K562 (cell line): Measurements from ENCODE around the gene ATAD5. TPM values are rescaled to one million over a fixed set of nuclear protein-coding genes. Genes with fewer than 3 reads are reported as not detected.

ENCODE experiments used
- ATAC-seq: fragments of 200-7000 bp; cut with Tn5 transposase; 3 replicates; pipeline ENCODE4 v1.9.1; 2020; ENCODE audit warnings: moderate library complexity
- BruUV-seq: library from RNA; stranded (reverse); fragments of 400-500 nt; replicated peaks from 2 replicates; lab custom pipeline; 2021; lab: Mats Ljungman, UMichigan
- CTCF ChIA-PET: fragments of 300-600 bp; formaldehyde crosslinking; extraction: SDS; loops from one replicate; lab custom pipeline; 2021; ENCODE audit warnings: low intra/inter-chr PET ratio; lab: Yijun Ruan, JAX
- POLR2A ChIA-PET: fragments of 300-600, 350-650 bp; sonication (Branson Sonifier 250); formaldehyde crosslinking; extraction: SDS; loops from one replicate; lab custom pipeline; 2021; ENCODE audit warnings: antibody characterized with exemption, inconsistent platforms; lab: Yijun Ruan, JAX
- DNase-seq, 4 experiments: peaks; one replicate each; pipeline versions ENCODE4 v3.0.0 to v3.0.0-alpha.2; 2011 to 2018; ENCODE audit warnings: low spot score in 3 of 4, mixed read lengths in 3 of 4; ENCODE audit errors: extremely low read depth in 1 of 4
- FAIRE-seq: peaks from 2 replicates; lab custom pipeline; 2011; peaks lifted over from hg19 to GRCh38; lab: Jason Lieb, UNC
- H2AFZ ChIP-seq: 2 replicates; pipeline ENCODE4 v1.6.0; 2011; ENCODE audit warnings: low read depth, low read length, control low read depth, inconsistent platforms
- H3K27ac ChIP-seq: fragments of 200-600 bp; 3 replicates; pipeline ENCODE4 v1.8.0; 2011; ENCODE audit warnings: low read depth, mild to moderate bottlenecking, control low read depth, inconsistent platforms, low read length, moderate library complexity, mixed read lengths; ENCODE audit errors: extremely low read depth
- H3K27me3 ChIP-seq, 2 experiments: fragments of 300-600 bp in 1 of 2; 2 replicates in 1 of 2; 3 replicates in 1 of 2; pipeline versions ENCODE4 v1.6.0 to v1.8.0; 2011; ENCODE audit warnings: inconsistent platforms in 2 of 2, low read length in 2 of 2, mild to moderate bottlenecking in 1 of 2, mixed read lengths in 1 of 2, moderate library complexity in 1 of 2; ENCODE audit not compliant: control insufficient read depth in 2 of 2, insufficient read depth in 2 of 2
- H3K36me3 ChIP-seq: fragments of 300-600 bp; 3 replicates; pipeline ENCODE4 v1.8.0; 2011; ENCODE audit warnings: mild to moderate bottlenecking, low read length, inconsistent platforms; ENCODE audit not compliant: control insufficient read depth, insufficient read depth
- H3K4me1 ChIP-seq, 2 experiments: fragments of 200-600 bp in 1 of 2; replicated peaks in 1 of 2; 2 replicates in 1 of 2; 3 replicates in 1 of 2; pipeline versions ENCODE4 v1.5.1 to v1.8.0; 2011; ENCODE audit warnings: inconsistent platforms in 2 of 2, low read length in 2 of 2, mild to moderate bottlenecking in 1 of 2, mixed read lengths in 1 of 2, moderate library complexity in 1 of 2; ENCODE audit not compliant: control insufficient read depth in 2 of 2, insufficient read depth in 2 of 2
- H3K4me2 ChIP-seq: 2 replicates; pipeline ENCODE4 v1.6.1; 2011; ENCODE audit warnings: low read length, control low read depth, inconsistent platforms, mixed read lengths; ENCODE audit not compliant: insufficient read depth
- H3K4me3 ChIP-seq: fragments of 200-600 bp; sonication (generic), shearing (Covaris generic); 2 replicates; pipeline ENCODE4 v1.5.1; 2016; ENCODE audit warnings: control low read depth, inconsistent platforms
- H3K79me2 ChIP-seq: fragments of 200-600 bp; 3 replicates; pipeline ENCODE4 v1.8.0; 2011; ENCODE audit warnings: low read length, inconsistent platforms; ENCODE audit not compliant: control insufficient read depth, insufficient read depth
- H3K9ac ChIP-seq, 2 experiments: 2 replicates each; pipeline versions ENCODE4 v1.6.0 to v1.6.1; 2011; ENCODE audit warnings: low read depth in 2 of 2, low read length in 2 of 2, control low read depth in 1 of 2, inconsistent platforms in 1 of 2, mild to moderate bottlenecking in 1 of 2, mixed read lengths in 1 of 2; ENCODE audit not compliant: insufficient read depth in 1 of 2
- H3K9me1 ChIP-seq: one replicate; pipeline ENCODE4 v1.6.0; 2011; ENCODE audit warnings: inconsistent platforms, mild to moderate bottlenecking, low read length, moderate library complexity; ENCODE audit not compliant: control insufficient read depth, insufficient read depth
- H3K9me3 ChIP-seq: replicated peaks from 2 replicates; pipeline ENCODE4 v1.5.1; 2011; ENCODE audit warnings: low read depth, low read length, inconsistent platforms; ENCODE audit not compliant: control insufficient read depth, insufficient read depth
- H4K20me1 ChIP-seq: replicated peaks from 2 replicates; pipeline ENCODE4 v1.6.1; 2011; ENCODE audit warnings: low read length, inconsistent platforms, mixed read lengths; ENCODE audit not compliant: control insufficient read depth, insufficient read depth
- GATAD2B ChIP-seq: fragments of 450-650 bp; IDR thresholded peaks from 2 replicates; pipeline ENCODE4 v1.6.1; 2017; ENCODE audit warnings: mild to moderate bottlenecking, borderline replicate concordance
- GTF2E2 ChIP-seq: fragments of 200-800 bp; sonication (Bioruptor generic); IDR thresholded peaks from 2 replicates; pipeline ENCODE4 v1.6.1; 2016; ENCODE audit warnings: missing genetic modification characterization, missing compliant biosample characterization
- TBL1XR1 ChIP-seq, 2 experiments: IDR thresholded peaks; 2 replicates each; pipeline ENCODE4 v1.6.1; 2012; ENCODE audit warnings: improper control_type of control experiment in 2 of 2, low read length in 2 of 2, mild to moderate bottlenecking in 1 of 2
- ZNF384 ChIP-seq: IDR thresholded peaks from 2 replicates; pipeline ENCODE4 v1.6.1; 2012; ENCODE audit warnings: low read depth, low read length, improper control_type of control experiment
- ZNF780A ChIP-seq: fragments of 250-450 bp; sonication (Bioruptor Pico); IDR thresholded peaks from 2 replicates; pipeline ENCODE4 v1.5.0; 2021; ENCODE audit warnings: mild to moderate bottlenecking
- WGBS: fragments of 100-300 bp; shearing (Covaris generic); methylation state at CpG from one replicate; pipeline ENCODE4 v1.1.6; 2016; ENCODE audit warnings: low coverage, mixed read lengths; ENCODE audit not compliant: insufficient coverage; ENCODE audit errors: missing lambda C conversion rate; 5-methylcytosine and 5-hydroxymethylcytosine counted together
- in situ Hi-C: fragments of 300-500 bp; cut with MboI; formaldehyde crosslinking; loops from 4 replicates; pipeline ENCODE4 v1.15.0; 2018; ENCODE audit warnings: inconsistent platforms, mixed read lengths
- intact Hi-C: fragments of 100-400 bp; cut with micrococcal nuclease; formaldehyde crosslinking; loops from 2 replicates; pipeline ENCODE4 v1.14.2; 2022
- polyA plus RNA-seq, 8 experiments: library from polyadenylated mRNA; depleted of rRNA in 4 of 8; stranded (reverse) in 5 of 8; unstranded in 3 of 8; fragments of >200 nt; fragmentation: Nextera tagmentation in 2 of 8; fragmentation: Illumina TruSeq in 1 of 8; extraction: Ambion mirVana in 2 of 8; extraction: Trizol in 1 of 8; gene quantifications; 2 replicates each; pipeline versions ENCODE4 v1.2.1 to v1.2.3, GENCODE V29; 2011 to 2014; ENCODE audit warnings: inconsistent platforms in 1 of 8, missing spikeins in 1 of 8
- total RNA-seq, 7 experiments: library from RNA; depleted of rRNA in 6 of 7; stranded (reverse); fragments of >200 nt in 6 of 7; fragmentation: Illumina TruSeq in 2 of 7; extraction: Trizol in 2 of 7; gene quantifications; 2 replicates each; pipeline versions ENCODE4 v1.2.1 to v1.2.3, GENCODE V29; 2011 to 2021; ENCODE audit warnings: low replicate concordance in 1 of 7
- TF ChIP-seq, protein P1 (sequence below): fragments of 250-450 bp; sonication (Bioruptor Pico); IDR thresholded peaks from 2 replicates; pipeline ENCODE4 v1.8.0; 2021; ENCODE audit warnings: mild to moderate bottlenecking, moderate library complexity
- TF ChIP-seq, protein P2 (sequence below): fragments of 450-650 bp; IDR thresholded peaks from 2 replicates; pipeline ENCODE4 v1.6.1; 2016

ATAD5 gene
- total and polyA plus RNA-seq, 9 of the 15 experiments (the other 6 are each of a cell fraction or from before 2014, with no cell fraction given), result 4.6 to 25.6 (median 19.5) TPM

GRCh38 chr17:30926516-30926915 lies 94.8 kb downstream of the ATAD5 start:
- Histone ChIP-seq H3K27ac (no peak overlapping the region), H3K9me1 (no peaks in the 10 kb centered on the region), H4K20me1 (no peaks in the 10 kb centered on the region), H3K4me2 (no peak overlapping the region), H3K79me2 (no peaks in the 10 kb centered on the region), H3K9ac (no peak overlapping the region), H3K4me1 (peaks cover 0 to 13% of the 10 kb centered on the region in 2 experiments; a peak in 2 of 5 replicates), H3K36me3 (no peaks in the 10 kb centered on the region), H3K27me3 (peaks cover 20 to 53% of the 10 kb centered on the region in 2 experiments; a peak in 4 of 5 replicates), H3K9me3 (no peaks in the 10 kb centered on the region), H2AFZ (no peak overlapping the region), H3K4me3 (no peak overlapping the region)
- no TSS peak for BruUV-seq
- ATAC-seq (no peak), DNase-seq (no peak), FAIRE-seq (no peak)
- ChIA-PET CTCF (no interaction called here), POLR2A (interaction anchor here (0.9 kb wide), 1 partner anchor 15 kb away, joined by 4 read pairs; no protein-coding TSS in a partner anchor)
- TF ChIP-seq, protein P1, sequence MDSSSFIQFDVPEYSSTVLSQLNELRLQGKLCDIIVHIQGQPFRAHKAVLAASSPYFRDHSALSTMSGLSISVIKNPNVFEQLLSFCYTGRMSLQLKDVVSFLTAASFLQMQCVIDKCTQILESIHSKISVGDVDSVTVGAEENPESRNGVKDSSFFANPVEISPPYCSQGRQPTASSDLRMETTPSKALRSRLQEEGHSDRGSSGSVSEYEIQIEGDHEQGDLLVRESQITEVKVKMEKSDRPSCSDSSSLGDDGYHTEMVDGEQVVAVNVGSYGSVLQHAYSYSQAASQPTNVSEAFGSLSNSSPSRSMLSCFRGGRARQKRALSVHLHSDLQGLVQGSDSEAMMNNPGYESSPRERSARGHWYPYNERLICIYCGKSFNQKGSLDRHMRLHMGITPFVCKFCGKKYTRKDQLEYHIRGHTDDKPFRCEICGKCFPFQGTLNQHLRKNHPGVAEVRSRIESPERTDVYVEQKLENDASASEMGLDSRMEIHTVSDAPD (CRISPR knock-in tag), result no peak
- TF ChIP-seq TBL1XR1 (IDR thresholded peaks at IDR 0.05; ENCODE audit: low read length in 2 of 2), result no peak
- TF ChIP-seq GTF2E2, result no peak
- in situ Hi-C loops (no loop called here), intact Hi-C loops (no loop called here)
- 3% methylated on average over 6 of the region's 6 CpGs for WGBS

DNA sequence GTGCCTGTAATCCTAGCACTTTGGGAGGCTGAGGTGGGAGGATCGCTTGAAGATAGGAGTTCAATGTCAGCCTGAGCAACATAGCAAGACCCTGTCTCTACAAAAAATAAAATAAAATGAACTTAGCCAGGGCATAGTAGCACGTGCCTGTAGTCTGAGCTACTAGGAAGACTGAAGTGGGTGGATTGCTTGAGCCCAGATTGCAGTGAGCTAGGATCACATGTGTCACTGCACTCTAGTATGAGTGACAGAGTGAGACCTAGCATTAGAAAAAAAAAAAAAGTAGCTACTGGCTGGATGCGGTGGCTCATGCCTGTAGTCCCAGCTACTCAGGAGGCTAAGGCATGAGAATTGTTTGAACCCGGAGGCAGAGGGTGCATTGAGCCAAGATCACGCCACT lies 96.0 kb downstream of the ATAD5 start:
- Histone ChIP-seq H3K9me3 (no peaks in the 10 kb centered on the region), H4K20me1 (no peaks in the 10 kb centered on the region), H3K27me3 (peaks cover 19 to 47% of the 10 kb centered on the region in 2 experiments; a peak in 4 of 5 replicates), H3K27ac (no peak overlapping the region), H3K4me3 (no peak overlapping the region), H2AFZ (no peak overlapping the region), H3K4me2 (no peak overlapping the region), H3K79me2 (no peaks in the 10 kb centered on the region), H3K36me3 (no peaks in the 10 kb centered on the region), H3K9ac (no peak overlapping the region), H3K4me1 (peaks cover 0 to under 1% of the 10 kb centered on the region in 2 experiments; a peak in 1 of 5 replicates), H3K9me1 (no peaks in the 10 kb centered on the region)
- intact Hi-C loops (no loop called here), in situ Hi-C loops (no loop called here)
- TF ChIP-seq ZNF780A (CRISPR knock-in tag), result no peak
- TF ChIP-seq, protein P2, sequence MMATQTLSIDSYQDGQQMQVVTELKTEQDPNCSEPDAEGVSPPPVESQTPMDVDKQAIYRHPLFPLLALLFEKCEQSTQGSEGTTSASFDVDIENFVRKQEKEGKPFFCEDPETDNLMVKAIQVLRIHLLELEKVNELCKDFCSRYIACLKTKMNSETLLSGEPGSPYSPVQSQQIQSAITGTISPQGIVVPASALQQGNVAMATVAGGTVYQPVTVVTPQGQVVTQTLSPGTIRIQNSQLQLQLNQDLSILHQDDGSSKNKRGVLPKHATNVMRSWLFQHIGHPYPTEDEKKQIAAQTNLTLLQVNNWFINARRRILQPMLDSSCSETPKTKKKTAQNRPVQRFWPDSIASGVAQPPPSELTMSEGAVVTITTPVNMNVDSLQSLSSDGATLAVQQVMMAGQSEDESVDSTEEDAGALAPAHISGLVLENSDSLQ, result peak; percentile 46; the same call in 1 of the 2 replicates
- TF ChIP-seq GATAD2B, result no peak
- 0 out of 2 replicates have a peak, but pooled peaks have one; percentile 20 for TF ChIP-seq ZNF384
- BruUV-seq, result no TSS peak
- DNase-seq (no peak), FAIRE-seq (no peak), ATAC-seq (no peak)
- 24% methylated on average over 3 of the region's 5 CpGs for WGBS
- ChIA-PET CTCF (no interaction called here), POLR2A (interaction anchor here (0.8 to 1.0 kb wide), 2 partner anchors 10 to 14 kb away, joined by 3 to 5 read pairs; no protein-coding TSS in a partner anchor)
